ENCODE results near the gene SLC5A11.

Gene SLC5A11

DNA sequence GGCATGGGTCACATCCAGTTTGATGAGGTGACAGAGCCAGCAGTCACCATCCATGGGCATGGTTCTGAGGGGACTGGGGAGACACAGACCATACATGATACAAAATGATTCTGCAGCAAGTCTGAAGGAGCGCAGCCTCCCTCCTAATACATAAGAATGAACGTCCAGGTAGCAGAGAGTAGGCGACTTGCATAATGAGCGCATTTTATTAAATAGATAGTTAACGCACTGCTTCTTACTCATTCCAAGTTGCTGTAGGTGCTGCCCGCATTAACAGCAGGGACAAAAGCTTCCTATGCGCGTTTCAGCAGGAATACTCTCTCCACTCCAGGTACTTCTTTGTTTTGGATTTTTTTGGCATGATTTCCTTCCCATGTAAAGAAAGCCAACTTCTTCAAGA lies 73.8 kb downstream of the SLC5A11 start:
- no peak for DNase-seq

DNA sequence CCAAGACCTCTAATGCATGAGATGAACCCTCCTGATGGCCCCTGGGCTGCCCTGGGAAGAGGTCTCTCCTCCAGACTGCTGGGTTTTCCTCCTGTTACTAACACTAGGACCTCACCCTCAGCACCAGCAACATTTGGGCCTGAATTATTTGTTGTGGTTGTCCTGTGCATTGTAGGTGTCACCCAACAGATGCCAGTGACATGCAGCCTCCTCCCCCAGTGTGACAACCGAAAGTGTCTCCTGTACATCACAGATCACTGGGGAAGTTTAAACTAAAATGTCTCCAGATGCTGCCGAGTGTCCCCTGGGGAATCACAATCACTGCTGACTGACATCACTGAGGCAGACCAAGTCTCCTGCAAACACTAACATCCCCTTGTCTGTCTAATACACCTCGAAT lies 74.8 kb downstream of the SLC5A11 start:
- no peak for DNase-seq

DNA sequence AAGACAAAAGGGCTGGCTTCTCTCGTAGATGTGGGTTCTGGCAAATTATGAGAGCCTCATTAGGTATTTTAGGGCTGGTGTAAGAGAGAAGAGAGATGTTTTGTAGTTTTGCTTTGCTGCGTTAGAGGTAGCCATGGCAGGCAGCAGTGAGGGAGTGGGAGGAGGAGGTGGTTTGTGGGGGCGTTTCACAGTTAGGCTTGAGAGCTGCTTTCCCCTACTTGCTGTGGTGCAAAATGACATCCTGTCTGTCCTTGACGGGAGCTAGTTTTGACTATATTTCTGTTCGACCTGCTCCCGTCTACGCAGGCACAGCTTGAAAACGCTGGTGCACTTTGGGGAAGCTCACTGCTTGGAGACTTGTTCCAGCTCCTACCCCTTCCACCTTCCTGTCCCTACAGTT lies 75.5 kb downstream of the SLC5A11 start:
- DNase-seq: no peak

DNA sequence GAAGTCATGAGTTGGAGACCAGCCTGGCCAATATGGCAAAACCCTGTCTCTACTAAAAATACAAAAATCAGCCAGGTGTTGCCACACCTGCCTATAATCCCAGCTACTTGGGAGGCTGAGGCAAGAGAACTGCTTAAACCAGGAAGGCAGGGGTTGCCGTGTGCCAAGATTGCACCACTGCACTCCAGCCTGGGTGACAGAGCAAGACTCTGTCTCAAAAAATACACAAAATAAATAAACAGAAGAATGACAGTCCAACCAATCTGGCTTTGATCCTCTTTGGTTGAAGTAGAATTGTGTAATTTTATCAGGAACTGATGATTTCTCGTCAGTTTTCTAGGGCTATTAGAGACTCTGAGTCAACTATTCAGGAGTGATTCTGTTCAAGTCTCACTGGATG lies 79.4 kb downstream of the SLC5A11 start:
- no peak for DNase-seq

DNA sequence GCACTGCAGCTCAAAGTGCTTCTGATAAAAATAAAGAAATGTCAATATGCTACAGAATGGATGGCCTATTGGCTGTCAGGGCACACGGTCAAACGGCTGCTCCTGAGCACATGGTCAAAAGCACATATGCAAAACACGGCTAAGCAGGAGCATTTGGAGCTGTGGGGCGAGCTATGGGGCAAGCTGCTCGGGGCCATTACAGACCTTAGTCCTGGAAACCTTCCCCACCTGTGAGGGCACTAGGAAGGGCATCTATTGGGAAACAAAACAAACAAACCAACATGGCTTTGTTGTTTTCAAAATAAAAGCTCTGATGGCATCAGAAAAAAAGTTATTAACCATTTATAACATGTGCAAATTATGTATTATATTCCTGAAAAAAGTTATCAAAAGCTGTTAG lies 83.6 kb downstream of the SLC5A11 start:
- DNase-seq: no peak

DNA sequence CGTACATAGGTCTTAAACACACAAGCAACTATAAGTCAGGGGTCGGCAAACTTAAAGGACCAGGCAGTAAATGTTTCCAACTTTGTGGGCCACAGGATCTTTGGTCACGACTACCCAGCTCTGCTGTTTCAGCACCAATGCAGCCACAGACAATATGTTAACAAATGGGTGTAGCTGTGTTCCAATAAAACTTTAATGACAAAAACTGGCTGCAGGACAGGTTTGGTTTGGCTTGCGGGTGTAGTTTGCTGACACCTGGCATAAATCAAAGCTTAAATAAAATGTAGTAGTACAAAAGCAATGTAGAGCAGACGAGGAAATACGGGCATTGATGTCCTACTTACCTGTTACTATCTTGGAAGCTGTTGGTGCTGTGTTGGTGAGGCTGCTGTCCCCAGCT lies 84.7 kb downstream of the SLC5A11 start:
- no peak for DNase-seq

DNA sequence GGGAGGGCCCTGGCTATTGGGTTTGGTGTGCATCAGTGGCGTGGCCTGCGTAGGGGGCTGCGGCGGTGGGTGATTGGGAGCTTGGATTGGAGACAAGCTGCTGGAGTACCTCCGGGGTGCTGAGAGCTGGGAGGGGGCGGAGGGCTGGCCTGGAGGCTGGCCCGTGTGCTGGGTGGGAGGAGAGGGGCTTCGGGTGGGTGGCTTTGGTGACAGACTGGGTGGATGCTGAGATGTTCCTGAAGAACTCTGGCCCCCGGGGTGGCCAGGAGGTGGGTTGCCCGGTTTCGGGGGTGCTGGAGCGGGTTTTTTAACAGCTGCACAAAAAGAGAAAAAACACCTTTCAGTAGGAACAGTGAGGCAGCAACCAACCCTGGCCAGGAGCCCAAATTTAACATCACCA lies 85.3 kb downstream of the SLC5A11 start:
- no peak for DNase-seq

DNA sequence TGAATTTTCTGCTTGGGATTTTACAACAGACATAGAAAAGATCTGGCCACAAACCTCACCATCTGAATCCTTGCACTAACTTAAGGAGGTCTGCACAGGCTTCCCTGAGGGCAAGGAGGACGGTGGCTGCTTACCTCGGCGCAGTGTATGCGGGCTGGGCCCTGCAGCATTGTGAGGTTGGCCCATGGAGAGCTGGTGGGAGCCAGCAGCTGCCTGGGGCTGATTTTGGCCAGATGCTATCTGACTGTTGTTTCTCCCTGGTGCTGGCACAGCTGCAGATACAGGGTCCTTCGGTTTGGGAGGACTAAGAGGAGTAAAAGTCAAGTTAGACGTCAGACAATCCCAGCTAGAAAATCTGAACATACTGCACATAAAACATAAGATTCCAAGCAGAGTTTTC lies 89.6 kb downstream of the SLC5A11 start:
- no peak for DNase-seq

DNA sequence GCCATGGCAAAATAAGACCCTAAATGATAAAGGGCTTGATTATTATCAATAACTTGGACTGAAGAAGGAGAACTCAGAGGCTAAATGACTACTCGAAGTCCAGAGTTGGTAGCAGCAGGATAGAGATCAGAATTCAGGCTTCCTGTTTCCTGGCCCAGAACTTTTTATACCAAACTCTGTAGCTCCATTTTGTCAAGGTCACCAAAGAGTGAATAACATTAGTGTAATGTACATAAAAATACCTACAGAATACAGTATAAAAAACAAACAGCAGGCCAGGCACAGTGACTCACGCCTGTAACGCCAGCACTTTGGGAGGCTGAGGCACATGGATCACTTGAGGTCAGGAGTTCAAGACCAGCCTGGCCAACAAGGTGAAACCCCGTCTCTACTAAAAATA lies 90.4 kb downstream of the SLC5A11 start:
- no peak for DNase-seq

DNA sequence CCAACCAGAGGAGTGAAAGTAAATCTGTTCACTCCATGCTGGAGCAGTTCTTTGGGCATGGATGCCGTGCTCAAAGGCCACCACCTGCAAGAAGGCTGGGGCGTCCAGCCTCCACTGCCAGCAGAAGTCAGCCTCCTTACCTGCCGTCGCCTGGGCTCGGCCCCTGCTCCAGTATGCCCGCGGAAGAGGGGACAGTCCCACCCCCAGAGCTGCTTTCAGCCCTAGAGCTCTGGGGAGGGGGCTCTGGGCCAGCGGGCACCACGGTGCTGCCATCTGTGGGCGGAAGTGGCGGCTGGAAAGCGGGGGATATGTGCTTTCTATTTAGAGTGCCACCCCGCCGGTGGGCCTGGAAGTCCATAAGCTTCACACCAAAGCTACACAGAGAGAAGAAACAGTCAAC lies 93.5 kb downstream of the SLC5A11 start:
- no peak for DNase-seq

DNA sequence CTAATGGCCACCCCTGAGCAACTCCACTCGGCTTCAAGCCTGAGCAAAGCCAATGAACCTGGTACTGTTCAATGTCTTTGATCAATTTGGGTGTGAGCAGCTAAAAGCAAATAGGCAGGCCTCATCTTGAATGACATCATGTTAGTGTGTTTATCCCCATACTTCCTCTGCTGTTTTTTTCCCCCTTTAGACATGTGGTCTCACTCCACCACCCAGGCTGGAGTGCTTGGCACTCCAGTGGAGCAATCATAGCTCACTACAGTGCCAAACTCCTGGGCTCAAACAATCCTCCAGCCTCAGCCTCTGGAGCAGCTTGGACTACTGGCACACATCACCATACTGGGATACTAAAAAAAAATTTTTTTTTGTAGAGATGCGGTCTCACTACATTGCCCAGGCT lies 94.0 kb downstream of the SLC5A11 start:
- DNase-seq: no peak

DNA sequence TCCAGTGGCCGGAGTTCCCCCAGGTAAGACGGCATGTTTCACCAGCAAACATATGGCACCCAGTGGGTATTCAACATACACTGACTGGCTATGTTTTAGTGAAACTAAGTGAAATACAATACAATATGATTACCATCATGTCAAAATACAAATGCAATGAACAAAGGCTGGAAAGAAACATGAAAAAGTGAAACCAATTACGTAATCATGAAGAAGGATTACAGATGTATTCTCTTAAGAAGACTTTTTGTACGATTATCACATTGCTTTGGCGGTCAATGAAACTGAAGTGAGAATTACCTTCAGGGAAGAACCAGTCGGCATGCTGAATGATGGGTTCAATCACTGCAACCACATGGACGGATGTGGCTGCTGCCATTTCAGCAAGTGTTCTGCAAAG lies 97.7 kb downstream of the SLC5A11 start:
- no peak for DNase-seq

DNA sequence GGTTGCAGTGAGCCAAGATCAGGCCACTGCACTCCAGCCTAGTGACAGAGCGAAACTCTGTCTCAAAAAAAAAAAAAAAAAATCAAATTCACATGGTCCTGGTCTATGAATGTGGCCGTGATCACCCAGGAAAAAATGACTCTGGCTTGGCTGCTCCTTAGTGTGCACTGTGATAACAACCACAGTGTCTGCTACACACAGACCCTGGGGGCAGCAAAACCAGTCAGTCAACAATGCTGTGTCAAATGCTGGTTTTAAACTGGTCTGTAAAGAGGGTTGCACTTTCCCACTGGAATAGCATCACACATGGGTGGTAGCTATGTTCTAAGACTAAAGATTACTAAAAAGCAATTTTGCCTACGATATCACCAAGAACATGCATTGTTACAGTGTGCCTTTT lies 98.4 kb downstream of the SLC5A11 start:
- DNase-seq: no peak

DNA sequence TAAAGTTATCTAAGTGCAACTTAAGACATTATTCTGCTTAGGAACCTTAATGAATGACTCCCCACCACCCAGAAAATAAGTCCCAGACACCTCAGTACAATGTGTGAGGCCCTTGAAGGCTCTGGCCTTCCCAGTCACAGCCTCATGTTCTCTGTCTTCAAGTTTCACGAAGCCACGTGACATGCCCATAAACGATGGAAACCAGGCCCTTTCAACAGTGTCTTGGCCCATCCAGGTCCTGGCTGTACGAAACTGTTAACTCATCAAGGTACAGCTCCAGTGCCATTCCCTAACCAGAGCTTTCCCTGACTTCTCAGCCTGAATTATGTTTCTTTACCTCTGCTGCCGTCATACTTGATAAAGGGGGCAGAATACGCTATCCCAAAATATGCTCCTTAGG lies 100.4 kb downstream of the SLC5A11 start:
- DNase-seq: no peak

DNA sequence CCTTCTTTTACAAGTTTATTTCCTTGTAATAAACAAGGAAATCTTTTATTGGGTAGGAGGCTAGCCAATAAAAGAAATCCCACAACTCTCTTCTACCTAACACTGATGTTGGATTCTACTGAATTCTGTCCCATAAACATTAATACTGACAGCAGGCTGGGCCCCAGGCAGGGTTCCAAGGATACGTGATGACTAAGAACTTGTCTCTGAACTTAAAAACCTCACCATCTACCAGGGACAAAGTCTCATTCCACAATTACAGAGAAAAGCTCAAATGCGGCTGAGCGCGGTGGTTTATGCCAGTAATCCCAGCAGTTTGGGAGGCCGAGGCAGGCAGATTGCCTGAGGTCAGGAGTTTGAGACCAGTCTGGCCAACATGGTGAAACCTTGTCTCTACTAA lies 104.5 kb downstream of the SLC5A11 start:
- no peak for DNase-seq

DNA sequence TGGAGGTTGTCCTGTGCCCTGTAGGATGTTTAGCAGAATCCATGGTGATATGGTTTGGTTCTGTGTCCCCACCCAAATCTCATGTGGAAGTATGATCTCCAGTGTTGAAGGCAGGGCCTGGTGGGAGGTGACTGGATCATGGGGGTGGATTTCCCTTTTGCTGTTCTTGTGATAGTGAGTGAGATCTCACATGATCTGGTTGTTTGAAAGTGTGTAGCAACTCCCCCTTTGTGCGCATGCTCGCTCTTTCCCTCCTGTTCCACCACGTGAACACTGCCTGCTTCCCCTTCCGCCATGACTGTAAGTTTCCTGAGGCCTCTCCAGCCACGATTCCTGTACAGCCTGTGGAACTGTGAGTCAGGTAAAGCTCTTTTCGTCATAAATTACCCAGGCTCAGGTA lies 107.5 kb downstream of the SLC5A11 start:
- DNase-seq: no peak

DNA sequence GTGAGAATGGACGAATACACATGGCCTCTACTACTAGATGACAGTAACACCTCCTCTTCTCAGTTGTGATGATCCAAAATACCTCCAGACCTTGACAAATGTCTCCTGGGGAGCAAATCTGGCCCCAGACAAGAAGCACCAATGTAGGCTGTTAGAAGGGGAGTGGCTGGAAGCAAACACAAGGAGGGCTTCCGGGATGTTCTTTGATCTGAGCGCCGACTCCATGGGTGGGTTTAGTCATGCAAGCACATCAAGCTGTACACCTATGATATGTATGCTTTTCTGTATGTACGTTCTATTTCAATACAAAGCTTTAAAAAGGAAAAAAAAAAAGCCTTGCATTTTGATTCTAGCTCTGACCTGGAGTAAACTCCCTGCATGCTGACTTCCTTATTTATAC lies 108.0 kb downstream of the SLC5A11 start:
- no peak for DNase-seq

DNA sequence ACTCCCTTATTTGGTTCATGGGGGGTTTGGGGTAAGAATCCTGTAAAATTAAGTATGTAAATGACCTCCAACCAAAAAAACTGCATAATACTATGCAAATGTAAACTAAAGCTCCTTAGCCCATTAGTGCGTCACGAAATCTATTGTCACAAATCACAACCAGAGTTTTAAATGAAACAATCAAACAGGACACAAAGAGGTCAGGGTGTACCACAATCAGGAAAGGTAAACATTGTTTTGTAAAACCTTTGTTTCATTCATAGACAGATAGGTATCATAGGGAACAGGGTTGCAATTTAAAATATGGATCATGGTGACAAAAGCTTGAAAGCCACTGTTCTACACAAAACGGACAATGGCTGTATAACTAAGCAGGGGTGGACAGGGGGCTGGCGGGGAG lies 108.4 kb downstream of the SLC5A11 start:
- no peak for DNase-seq

DNA sequence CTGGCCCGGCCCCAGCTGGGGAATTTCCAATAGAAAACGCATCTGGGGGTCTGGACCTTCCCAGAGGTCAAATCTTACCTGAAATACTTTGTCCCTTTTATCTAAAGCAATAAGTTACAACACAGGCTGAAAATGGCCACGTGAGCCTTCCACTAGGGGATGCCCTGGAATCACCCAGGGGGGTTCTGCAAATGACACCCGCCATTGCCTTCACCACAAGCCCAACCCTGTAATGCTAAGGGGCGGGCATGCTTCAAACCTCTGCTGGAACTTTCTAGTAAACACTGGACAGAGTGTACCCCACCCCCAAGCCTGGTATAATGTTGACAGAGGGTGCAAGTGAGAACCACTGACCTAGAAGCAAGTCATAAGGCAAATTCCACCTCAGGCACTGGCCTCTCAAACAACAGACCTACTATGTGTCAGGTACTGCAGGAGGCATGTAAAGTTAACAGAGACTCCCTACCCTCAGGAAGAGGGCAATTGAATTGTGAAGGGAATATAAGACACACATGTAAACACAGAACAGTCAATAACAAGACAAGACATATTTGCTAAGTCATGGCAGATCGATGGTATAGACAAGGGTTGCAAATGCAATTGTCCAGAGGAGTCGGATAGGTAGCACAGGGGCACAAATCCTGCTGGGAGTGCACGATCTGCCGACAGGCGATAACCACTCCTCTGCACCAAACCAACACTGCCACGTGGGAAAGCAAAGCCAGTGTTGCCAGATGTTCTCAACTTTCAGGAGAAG lies 110.4 kb downstream of the SLC5A11 start:
- no peak for DNase-seq

DNA sequence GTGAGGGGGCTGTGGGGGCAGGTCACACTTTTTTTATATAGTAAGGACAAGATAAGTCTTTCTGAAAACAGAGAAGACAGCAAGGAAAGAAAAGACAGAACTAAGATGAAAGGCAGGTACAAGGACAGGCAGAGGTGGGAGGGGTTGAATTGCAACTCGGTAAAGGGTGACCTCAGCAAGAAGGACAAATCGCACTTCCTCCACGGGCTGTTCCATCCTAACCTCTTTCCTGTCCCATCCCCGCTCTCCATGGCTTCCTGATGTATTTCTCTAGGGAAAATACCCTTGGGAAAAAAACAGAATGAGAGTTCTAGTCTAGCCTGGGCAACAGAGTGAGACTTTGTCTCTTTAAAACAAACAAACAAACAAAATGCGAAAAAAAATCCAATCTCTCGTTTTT lies 112.1 kb downstream of the SLC5A11 start:
- DNase-seq: no peak

All from NCI-H1417 (cell line).